Neural cell (in vitro differentiated cells): Measurements from ENCODE around the gene IMPA2.

Source experiments
- EZH2 ChIP-seq: fragments of 200-600, 300-800 bp; shearing (Covaris generic), sonication (generic); IDR thresholded peaks from 2 replicates; pipeline ENCODE4 v1.6.1; 2014; ENCODE audit warnings: antibody characterized with exemption, low read length, borderline replicate concordance, mild to moderate bottlenecking; ENCODE audit not compliant: insufficient read depth, poor library complexity, severe bottlenecking
- POLR2AphosphoS5 ChIP-seq: IDR thresholded peaks from 2 replicates; pipeline ENCODE4 v1.6.1; 2012
- RAD21 ChIP-seq: fragments of 450-650 bp; conservative IDR thresholded peaks from 2 replicates; pipeline ENCODE4 v1.6.1; 2014; ENCODE audit warnings: antibody characterized with exemption, mild to moderate bottlenecking, moderate library complexity
- TF ChIP-seq, protein P1 (sequence below): fragments of 450-650 bp; IDR thresholded peaks from 2 replicates; pipeline ENCODE4 v1.5.1; 2014; ENCODE audit warnings: antibody characterized with exemption, mild to moderate bottlenecking, moderate library complexity; ENCODE audit not compliant: poor library complexity, severe bottlenecking
- TF ChIP-seq, protein P2 (sequence below): IDR thresholded peaks from 2 replicates; pipeline ENCODE4 v1.6.1; 2012; ENCODE audit warnings: borderline replicate concordance

DNA sequence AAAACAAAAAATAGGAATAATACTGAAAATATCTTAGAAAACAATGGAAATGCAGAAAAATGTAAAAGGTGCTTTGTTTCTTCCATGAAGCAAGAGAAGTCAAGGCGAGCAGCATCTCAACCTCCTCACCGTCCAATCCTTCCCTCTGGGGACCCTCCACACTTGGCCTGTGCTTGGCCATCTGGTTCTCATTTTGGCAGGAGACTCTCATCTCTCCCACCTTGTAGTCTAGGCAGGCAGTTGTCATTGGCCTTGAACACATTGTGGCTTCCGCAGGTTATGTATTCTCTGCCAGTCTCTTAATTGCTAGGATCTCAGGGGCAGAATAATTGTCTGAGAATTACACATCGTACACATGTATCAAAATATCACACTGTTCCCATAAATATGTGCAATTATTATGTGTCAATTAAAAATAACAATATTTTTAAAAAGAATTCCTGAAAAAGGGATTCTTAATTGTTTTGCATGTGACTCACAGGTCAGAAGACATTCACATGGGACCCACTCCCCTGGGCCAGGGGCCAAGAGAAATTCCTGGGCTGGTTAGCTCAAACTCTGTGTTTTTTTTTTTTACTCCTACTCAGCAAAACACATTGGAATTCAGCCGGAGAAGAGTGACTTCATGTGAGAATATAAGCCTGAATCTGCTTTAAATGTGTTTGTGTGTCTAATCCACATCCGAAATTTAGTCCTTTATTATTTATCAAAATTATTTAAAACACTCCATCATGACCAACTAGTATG is 98.4 kb downstream of the IMPA2 start:
- TF ChIP-seq, protein P1, sequence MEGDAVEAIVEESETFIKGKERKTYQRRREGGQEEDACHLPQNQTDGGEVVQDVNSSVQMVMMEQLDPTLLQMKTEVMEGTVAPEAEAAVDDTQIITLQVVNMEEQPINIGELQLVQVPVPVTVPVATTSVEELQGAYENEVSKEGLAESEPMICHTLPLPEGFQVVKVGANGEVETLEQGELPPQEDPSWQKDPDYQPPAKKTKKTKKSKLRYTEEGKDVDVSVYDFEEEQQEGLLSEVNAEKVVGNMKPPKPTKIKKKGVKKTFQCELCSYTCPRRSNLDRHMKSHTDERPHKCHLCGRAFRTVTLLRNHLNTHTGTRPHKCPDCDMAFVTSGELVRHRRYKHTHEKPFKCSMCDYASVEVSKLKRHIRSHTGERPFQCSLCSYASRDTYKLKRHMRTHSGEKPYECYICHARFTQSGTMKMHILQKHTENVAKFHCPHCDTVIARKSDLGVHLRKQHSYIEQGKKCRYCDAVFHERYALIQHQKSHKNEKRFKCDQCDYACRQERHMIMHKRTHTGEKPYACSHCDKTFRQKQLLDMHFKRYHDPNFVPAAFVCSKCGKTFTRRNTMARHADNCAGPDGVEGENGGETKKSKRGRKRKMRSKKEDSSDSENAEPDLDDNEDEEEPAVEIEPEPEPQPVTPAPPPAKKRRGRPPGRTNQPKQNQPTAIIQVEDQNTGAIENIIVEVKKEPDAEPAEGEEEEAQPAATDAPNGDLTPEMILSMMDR: no peak
- TF ChIP-seq EZH2 (no peak), POLR2AphosphoS5 (no peak), RAD21 (no peak)
- TF ChIP-seq, protein P2, sequence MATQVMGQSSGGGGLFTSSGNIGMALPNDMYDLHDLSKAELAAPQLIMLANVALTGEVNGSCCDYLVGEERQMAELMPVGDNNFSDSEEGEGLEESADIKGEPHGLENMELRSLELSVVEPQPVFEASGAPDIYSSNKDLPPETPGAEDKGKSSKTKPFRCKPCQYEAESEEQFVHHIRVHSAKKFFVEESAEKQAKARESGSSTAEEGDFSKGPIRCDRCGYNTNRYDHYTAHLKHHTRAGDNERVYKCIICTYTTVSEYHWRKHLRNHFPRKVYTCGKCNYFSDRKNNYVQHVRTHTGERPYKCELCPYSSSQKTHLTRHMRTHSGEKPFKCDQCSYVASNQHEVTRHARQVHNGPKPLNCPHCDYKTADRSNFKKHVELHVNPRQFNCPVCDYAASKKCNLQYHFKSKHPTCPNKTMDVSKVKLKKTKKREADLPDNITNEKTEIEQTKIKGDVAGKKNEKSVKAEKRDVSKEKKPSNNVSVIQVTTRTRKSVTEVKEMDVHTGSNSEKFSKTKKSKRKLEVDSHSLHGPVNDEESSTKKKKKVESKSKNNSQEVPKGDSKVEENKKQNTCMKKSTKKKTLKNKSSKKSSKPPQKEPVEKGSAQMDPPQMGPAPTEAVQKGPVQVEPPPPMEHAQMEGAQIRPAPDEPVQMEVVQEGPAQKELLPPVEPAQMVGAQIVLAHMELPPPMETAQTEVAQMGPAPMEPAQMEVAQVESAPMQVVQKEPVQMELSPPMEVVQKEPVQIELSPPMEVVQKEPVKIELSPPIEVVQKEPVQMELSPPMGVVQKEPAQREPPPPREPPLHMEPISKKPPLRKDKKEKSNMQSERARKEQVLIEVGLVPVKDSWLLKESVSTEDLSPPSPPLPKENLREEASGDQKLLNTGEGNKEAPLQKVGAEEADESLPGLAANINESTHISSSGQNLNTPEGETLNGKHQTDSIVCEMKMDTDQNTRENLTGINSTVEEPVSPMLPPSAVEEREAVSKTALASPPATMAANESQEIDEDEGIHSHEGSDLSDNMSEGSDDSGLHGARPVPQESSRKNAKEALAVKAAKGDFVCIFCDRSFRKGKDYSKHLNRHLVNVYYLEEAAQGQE: no peak
